ENCODE measurements around the gene LRRC47.

LRRC47 gene

GRCh38 chr1:3796215-3797061 lies at the start of gene LRRC47:
TSS of gene LRRC47 (minus strand) at chr1:3796498. CDS start at chr1:3796476, 22 bp downstream.
- peak; percentile 97 for DNase-seq

- DNase-seq, result no peak
Measured at GRCh38 chr1:3842912-3843311, 46.6 kb upstream of the LRRC47 start.

GRCh38 chr1:3841491-3841890 lies 45.2 kb upstream of the LRRC47 start:
- DNase-seq, result no peak

GRCh38 chr1:3838788-3839187 lies 42.5 kb upstream of the LRRC47 start:
- DNase-seq, result no peak

- DNase-seq, result no peak
Measured at GRCh38 chr1:3837685-3838084, 41.4 kb upstream of the LRRC47 start.

GRCh38 chr1:3837200-3837599 lies 40.9 kb upstream of the LRRC47 start:
- no peak for DNase-seq

- DNase-seq, result no peak
Measured at GRCh38 chr1:3836421-3836820, 40.1 kb upstream of the LRRC47 start.

GRCh38 chr1:3834701-3835100 lies 38.4 kb upstream of the LRRC47 start:
- no peak for DNase-seq

GRCh38 chr1:3831689-3832088 lies 35.4 kb upstream of the LRRC47 start:
- DNase-seq, result no peak

- no peak for DNase-seq
Measured at GRCh38 chr1:3828391-3828790, 32.1 kb upstream of the LRRC47 start.

GRCh38 chr1:3827813-3828307 lies 31.6 kb upstream of the LRRC47 start:
- no peak for DNase-seq

GRCh38 chr1:3825356-3825755 lies 29.1 kb upstream of the LRRC47 start:
- no peak for DNase-seq

- DNase-seq, result no peak
Measured at GRCh38 chr1:3824650-3825049, 28.4 kb upstream of the LRRC47 start.

GRCh38 chr1:3822421-3822820 lies 26.1 kb upstream of the LRRC47 start:
- DNase-seq, result no peak

GRCh38 chr1:3821908-3822307 lies 25.6 kb upstream of the LRRC47 start:
- DNase-seq, result no peak

GRCh38 chr1:3821447-3821846 lies 25.1 kb upstream of the LRRC47 start:
- DNase-seq, result no peak

GRCh38 chr1:3821004-3821403 lies 24.7 kb upstream of the LRRC47 start:
- no peak for DNase-seq

- DNase-seq, result no peak
Measured at GRCh38 chr1:3820316-3820715, 24.0 kb upstream of the LRRC47 start.

GRCh38 chr1:3819771-3820200 lies 23.5 kb upstream of the LRRC47 start:
- DNase-seq, result no peak

- no peak for DNase-seq
Measured at GRCh38 chr1:3817821-3818597, 21.7 kb upstream of the LRRC47 start.

- no peak for DNase-seq
Measured at GRCh38 chr1:3817138-3817740, 20.9 kb upstream of the LRRC47 start.

- no peak for DNase-seq
Measured at GRCh38 chr1:3816331-3817137, 20.2 kb upstream of the LRRC47 start.

Data from activated CD4-positive, alpha-beta T cell treated with anti-CD3 and anti-CD28 coated beads, Interleukin-10, Interleukin-2, amounts not matched to agents 100 ng/mL and 50 ng/mL, durations not matched to agents 16 hours and 8 hours (primary cell).